HG03432 (cell line): ENCODE measurements around the gene KMT2B.

ENCODE experiments used
- ATAC-seq: cut with Tn5 transposase; IDR thresholded peaks from one replicate; pipeline ENCODE4 v1.9.1; 2021; ENCODE audit warnings: mild to moderate bottlenecking, moderate library complexity; ENCODE audit not compliant: unreplicated experiment

The KMT2B gene

DNA sequence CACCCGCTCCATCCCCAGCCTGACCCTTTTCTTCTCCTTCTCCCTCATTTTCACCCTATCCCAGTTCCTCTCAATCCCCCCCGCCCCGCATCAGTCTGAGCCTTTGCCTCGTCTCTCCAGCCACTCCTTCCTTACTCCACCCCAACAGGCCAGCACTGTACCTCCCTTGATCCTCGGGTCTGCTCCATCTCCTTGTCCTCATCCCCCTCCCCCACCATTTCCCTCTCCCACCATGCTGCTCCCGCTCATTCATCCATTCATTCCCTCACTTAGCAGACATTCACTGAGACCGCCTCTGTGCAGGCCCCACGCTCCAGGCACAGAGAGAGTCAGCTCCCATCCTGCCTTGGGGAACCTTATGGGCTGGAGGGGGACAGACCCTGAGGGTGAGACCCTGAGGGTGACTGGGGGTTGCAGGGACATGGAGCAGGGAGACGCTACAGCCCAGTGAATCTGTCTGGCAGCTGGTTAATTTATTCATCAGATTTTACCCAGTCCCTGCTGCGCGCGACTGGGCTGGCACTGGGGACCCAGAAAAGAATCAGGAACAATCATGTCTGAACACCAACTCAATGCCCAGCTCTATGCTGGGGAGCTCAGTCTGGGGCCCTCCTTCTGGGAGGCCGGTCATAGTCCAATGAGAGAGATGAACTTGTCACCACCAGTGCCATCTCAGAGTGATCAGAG is 58.4 kb downstream of the KMT2B start:
- no peak for ATAC-seq

DNA sequence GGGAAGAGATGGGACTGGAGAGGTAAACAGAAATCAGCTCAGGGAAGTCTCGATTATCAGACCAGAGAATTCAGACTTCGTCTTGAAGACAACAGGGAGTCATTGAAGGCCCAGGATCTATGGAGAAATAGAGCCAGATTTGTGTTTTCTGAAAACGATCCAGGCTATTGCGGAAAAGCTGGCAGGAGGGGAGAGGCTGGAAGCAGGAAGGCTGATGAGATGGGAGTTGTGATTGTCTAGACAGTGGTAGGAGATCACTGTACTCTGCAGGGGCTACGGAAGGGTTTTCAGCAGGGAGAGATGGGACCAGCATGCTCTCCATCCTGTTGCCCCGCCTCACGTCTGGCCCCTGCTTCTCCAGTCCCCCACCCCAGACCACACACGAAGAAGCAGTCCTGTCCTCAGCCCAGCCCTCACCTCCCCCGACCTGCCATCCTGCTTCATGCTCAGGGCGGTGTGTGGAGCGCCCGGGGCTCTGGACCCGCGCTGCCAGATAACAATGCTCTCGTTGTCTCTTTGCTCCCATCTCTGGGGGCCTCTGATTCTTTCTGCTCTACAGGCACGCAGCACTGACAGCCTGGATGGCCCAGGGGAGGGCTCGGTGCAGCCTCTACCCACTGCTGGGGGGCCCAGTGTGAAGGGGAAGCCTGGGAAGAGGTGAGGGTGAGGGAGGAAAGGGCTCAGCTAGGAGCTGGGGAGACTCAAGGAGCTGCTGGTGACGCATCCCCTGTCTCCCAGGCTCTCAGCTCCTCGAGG is 59.5 kb downstream of the KMT2B start:
- no peak for ATAC-seq

DNA sequence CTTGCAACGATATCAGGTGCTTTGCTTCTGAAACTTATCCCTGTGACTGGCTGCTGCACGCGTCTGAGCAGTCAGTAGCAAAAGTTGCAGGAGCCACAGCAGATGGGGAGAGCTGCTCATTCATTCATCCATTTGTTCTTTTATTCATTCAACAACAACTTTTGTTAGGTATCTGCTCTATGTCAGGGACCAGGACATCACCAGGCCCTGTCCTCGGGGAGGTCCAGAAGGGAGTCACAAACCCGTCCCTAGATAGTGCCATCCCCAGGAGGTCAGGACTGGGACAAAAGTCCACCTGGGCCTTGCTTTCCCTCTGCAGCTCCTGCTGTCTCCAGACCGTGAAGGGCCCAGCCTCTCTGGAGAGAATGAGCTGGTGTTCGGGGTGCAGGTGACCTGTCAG is 60.2 kb downstream of the KMT2B start:
- ATAC-seq, result no peak

DNA sequence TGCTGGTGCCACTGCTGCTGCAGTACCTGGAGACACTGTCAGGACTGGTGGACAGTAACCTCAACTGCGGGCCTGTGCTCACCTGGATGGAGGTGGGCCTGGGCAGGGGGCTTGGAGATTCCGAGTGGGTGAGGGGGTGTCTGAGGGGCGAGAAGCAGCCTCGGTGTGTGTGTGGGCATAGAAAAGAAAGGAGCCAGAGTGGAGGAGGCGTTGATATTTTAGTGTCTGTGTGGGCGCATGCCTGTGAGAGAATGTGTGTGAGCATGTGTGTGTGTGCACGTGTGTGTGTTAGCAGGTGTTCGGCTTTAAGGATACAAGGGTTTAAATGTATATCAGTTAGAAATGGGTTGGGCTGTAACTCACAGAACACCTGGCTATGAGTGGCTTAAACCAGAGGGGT is 61.2 kb downstream of the KMT2B start:
- no peak for ATAC-seq

DNA sequence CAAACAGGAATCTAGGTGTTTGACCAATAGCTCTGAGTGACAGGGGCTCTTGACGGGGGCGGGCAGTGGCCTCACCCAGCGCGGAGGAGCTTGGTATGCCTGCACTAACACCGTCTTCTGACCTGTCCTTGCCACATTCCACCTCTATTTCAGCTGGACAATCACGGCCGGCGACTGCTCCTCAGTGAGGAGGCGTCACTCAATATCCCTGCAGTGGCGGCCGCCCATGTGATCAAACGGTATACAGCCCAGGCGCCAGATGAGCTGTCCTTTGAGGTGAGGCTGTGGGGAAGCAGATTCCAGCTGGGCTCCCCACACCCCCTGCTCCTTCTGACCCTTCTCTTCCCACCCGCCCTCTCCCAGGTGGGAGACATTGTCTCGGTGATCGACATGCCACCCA is 62.3 kb downstream of the KMT2B start:
- no peak for ATAC-seq

DNA sequence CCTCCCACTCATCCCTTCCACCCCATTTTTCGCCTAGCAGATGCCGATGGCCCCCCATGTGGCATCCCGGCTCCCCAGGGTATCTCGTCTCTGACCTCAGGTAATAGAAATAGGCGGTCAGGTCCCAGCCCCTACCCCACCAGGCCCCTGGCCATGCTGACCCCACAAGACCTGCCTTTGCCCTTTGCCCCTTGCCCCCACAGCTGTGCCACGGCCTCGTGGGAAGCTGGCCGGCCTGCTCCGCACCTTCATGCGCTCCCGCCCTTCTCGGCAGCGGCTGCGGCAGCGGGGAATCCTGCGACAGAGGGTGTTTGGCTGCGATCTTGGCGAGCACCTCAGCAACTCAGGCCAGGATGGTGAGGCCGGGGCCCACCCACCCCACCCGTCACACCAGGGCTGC is 62.9 kb downstream of the KMT2B start:
- ATAC-seq, result no peak

DNA sequence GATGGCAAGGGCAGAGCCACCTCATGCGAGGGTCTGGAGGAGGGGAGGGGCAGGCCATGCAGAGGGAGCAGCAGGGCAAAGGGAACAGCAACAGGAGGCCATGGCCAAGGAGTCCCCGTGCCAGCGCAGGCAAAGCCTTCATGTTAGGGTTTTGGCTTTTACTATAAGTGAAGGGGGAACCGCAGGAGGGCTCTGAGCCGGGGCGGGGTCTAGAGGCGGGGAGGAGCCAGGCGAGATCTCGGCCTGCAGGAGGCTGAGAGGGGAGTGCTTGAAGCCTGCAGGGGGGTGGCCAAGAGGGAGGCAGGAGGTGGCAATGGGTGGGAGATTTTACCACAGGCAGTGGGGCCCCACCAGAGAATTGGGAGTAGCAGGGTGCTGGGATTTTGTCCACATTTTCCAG is 63.8 kb downstream of the KMT2B start:
- ATAC-seq, result no peak

DNA sequence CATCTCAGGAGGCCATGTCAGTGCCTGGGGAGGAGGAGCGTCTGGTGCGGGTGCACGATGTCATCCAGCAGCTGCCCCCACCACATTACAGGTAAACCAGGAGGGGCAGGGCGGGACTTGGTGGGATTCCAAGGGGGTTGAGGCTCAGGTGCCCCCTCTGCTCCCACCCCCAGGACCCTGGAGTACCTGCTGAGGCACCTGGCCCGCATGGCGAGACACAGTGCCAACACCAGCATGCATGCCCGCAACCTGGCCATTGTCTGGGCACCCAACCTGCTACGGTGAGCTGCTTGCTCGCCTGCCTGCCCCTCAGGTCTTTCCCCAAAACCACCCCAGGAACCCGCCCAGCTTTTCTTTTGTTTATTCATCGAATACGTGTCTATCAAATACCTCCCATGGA is 64.8 kb downstream of the KMT2B start:
- ATAC-seq, result no peak

DNA sequence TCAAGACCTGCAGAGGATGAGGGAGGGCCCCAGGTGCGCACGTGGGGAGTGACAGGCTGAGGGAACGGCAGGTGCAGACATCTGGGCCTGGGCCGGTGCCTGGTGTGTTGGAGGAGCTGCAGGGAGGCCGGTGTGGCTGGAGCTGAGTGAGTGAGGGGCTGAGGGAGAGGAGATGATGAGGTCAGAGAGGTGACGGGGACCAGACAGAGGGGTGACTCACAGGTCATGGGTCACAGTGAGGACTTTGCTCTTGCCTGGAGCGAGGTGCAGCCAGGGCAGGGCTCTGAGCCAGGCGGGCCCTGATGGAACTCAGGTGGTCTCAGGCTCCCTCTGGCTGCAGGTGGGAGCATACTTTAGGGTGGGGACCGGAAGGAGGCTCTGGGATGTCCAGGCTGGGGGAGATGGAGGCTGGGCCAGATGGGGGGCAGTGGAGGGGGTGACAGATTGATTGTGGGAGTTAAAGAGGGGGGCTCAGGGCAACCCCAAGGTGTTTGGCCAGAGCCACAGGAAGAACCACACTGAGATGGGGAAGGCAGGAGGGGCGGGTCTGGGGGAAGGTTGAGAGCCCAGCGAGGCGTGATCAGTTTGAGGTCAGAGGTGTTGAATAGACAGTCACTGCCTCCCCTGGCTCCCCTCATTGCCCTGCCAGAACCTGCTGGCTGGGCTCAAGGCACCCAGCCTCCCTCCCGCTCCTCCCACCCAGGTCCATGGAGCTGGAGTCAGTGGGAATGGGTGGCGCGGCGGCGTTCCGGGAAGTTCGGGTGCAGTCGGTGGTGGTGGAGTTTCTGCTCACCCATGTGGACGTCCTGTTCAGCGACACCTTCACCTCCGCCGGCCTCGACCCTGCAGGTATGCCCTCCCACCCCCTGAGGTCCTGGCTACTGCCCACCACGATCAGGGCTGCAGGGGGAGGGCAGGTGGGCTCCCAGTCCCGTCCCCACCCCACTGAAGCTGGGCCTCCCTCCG is 65.9 kb downstream of the KMT2B start:
- no peak for ATAC-seq

DNA sequence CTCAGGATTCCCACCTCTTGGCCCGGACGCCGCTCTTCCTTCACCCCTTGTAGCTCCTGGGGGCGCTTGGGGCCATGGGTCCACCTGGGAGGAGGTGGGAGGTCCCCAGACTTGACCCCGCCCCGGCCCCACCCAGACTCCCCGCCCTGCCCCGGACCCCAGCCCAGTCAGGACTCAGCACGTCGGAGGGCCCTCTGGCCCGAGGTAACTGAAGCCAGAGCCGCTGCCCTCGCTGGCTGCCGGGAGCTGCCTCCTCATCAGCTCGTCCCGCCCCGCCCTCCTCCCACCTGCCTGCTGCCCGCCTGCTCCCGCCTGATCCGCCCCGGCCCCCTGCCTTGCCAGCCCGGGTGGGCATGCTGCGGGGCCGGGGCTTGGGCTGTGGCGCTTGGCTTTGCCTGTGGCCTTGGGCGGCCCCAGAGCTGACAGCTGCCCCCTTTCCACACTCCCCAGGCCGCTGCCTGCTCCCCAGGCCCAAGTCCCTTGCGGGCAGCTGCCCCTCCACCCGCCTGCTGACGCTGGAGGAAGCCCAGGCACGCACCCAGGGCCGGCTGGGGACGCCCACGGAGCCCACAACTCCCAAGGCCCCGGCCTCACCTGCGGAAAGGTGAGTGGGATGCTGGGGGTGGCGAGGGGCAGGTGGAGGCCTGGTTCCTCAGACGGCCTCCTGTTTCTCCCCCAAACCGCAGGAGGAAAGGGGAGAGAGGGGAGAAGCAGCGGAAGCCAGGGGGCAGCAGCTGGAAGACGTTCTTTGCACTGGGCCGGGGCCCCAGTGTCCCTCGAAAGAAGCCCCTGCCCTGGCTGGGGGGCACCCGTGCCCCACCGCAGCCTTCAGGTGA is 66.9 kb downstream of the KMT2B start:
- no peak for ATAC-seq

DNA sequence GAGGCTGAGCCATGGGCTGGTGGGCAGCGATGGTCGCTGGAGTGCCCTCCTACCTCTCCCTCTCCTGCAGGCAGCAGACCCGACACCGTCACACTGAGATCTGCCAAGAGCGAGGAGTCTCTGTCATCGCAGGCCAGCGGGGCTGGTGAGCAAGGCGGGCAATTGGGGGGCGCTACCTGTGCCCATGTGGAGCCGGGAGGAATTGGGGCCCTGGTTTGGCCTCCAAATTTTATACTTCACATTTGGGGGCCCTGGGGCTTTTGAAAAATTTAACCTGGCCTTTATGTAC is 67.5 kb downstream of the KMT2B start:
- no peak for ATAC-seq

DNA sequence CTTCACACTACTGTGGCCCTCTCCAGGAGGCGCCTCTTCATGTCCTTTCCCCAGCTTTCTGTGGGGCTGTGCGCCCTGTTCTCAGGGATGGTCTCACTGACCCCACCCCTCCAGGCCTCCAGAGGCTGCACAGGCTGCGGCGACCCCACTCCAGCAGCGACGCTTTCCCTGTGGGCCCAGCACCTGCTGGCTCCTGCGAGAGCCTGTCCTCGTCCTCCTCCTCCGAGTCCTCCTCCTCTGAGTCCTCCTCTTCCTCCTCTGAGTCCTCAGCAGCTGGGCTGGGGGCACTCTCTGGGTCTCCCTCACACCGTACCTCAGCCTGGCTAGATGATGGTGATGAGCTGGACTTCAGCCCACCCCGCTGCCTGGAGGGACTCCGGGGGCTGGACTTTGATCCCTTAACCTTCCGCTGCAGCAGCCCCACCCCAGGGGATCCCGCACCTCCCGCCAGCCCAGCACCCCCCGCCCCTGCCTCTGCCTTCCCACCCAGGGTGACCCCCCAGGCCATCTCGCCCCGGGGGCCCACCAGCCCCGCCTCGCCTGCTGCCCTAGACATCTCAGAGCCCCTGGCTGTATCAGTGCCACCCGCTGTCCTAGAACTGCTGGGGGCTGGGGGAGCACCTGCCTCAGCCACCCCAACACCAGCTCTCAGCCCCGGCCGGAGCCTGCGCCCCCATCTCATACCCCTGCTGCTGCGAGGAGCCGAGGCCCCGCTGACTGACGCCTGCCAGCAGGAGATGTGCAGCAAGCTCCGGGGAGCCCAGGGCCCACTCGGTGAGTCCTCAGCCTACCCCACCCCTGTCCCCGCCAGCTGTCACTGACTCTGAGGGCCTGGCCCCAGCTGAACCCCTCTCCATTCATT is 68.7 kb downstream of the KMT2B start:
- no peak for ATAC-seq

DNA sequence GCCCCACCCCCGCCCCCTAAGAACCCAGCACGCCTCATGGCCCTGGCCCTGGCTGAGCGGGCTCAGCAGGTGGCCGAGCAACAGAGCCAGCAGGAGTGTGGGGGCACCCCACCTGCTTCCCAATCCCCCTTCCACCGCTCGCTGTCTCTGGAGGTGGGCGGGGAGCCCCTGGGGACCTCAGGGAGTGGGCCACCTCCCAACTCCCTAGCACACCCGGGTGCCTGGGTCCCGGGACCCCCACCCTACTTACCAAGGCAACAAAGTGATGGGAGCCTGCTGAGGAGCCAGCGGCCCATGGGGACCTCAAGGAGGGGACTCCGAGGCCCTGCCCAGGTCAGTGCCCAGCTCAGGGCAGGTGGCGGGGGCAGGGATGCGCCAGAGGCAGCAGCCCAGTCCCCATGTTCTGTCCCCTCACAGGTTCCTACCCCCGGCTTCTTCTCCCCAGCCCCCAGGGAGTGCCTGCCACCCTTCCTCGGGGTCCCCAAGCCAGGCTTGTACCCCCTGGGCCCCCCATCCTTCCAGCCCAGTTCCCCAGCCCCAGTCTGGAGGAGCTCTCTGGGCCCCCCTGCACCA is 69.5 kb downstream of the KMT2B start:
- ATAC-seq, result no peak
